ENCODE results near the gene MPV17L. TPM values are rescaled to one million over a fixed set of nuclear protein-coding genes. Genes with fewer than 3 reads are reported as not detected.
"Not testable (repeated sequence)": the region's sequence is repeated elsewhere in the genome, so short reads cannot be mapped to it uniquely, and the experiment has no call there.

MPV17L gene
- total RNA-seq, 5 donors from 2014 or later (not counting 1 experiment from before 2014, with no cell fraction given): 0.09 to 0.19 (median 0.13) TPM; not detected in 2

- H3K36me3 Mint-ChIP-seq: no peaks in the 10 kb centered on the region
- no peaks in the 10 kb centered on the region for H3K9me3 Mint-ChIP-seq
- ChIA-PET POLR2A (no interaction called here), CTCF (no interaction called here)
- H3K27ac Mint-ChIP-seq: no peak overlapping the region
- no peak overlapping the region for H3K27ac ChIP-seq (ENCODE audit: low read length)
- no peak overlapping the region for H3K4me3 Mint-ChIP-seq
- DNase-seq (no peak), ATAC-seq (replicated peaks in 1 of 4) (no peak)
- no peak overlapping the region for H3K4me3 ChIP-seq (ENCODE audit: control insufficient read depth in 1 of 2, extremely low read depth in 1 of 2, low read length in 1 of 2)
- no peaks in the 10 kb centered on the region for H3K9me3 ChIP-seq
- H3K27me3 ChIP-seq (replicated peaks in 1 of 2; ENCODE audit: control insufficient read depth in 2 of 2, extremely low read depth in 1 of 2, insufficient read depth in 2 of 2, low read length in 1 of 2): no peaks in the 10 kb centered on the region
- no peaks in the 10 kb centered on the region for H3K4me1 ChIP-seq (ENCODE audit: control insufficient read depth in 1 of 2, extremely low read depth in 1 of 2, insufficient read depth in 2 of 2, low read length in 2 of 2)
- H3K4me1 Mint-ChIP-seq: no peaks in the 10 kb centered on the region
- no peaks in the 10 kb centered on the region for H3K36me3 ChIP-seq (ENCODE audit: control insufficient read depth in 2 of 2, extremely low read depth in 1 of 2, insufficient read depth in 1 of 2, low read length in 1 of 2)
- 78% methylated on average over 8 of the region's 8 CpGs for WGBS (ENCODE audit: insufficient coverage)
- peaks cover 1 to 8% of the 10 kb centered on the region in 2 donors for H3K27me3 Mint-ChIP-seq
Observed at GRCh38 chr16:15452246-15452855, 56.8 kb downstream of the MPV17L start.

- H3K27me3 ChIP-seq (replicated peaks in 1 of 2; ENCODE audit: control insufficient read depth in 2 of 2, extremely low read depth in 1 of 2, insufficient read depth in 2 of 2, low read length in 1 of 2); H3K27ac Mint-ChIP-seq; H3K4me3 ChIP-seq (ENCODE audit: control insufficient read depth in 1 of 2, extremely low read depth in 1 of 2, low read length in 1 of 2); H3K4me1 ChIP-seq (ENCODE audit: control insufficient read depth in 1 of 2, extremely low read depth in 1 of 2, insufficient read depth in 2 of 2, low read length in 2 of 2); H3K9me3 Mint-ChIP-seq; CTCF ChIA-PET; ATAC-seq (replicated peaks in 1 of 4); H3K27me3 Mint-ChIP-seq; DNase-seq; H3K4me1 Mint-ChIP-seq; H3K4me3 Mint-ChIP-seq; H3K9me3 ChIP-seq; H3K27ac ChIP-seq (ENCODE audit: low read length); H3K36me3 ChIP-seq (ENCODE audit: control insufficient read depth in 2 of 2, extremely low read depth in 1 of 2, insufficient read depth in 1 of 2, low read length in 1 of 2); H3K36me3 Mint-ChIP-seq; POLR2A ChIA-PET: not testable (repeated sequence)
- no CpG with 5 or more reads among the region's 7 CpGs for WGBS (ENCODE audit: insufficient coverage)
Observed at GRCh38 chr16:15453296-15453695, 57.7 kb downstream of the MPV17L start.

GRCh38 chr16:15454933-15455332 is 59.4 kb downstream of the MPV17L start:
- H3K4me3 ChIP-seq (ENCODE audit: control insufficient read depth in 1 of 2, extremely low read depth in 1 of 2, low read length in 1 of 2); H3K4me1 Mint-ChIP-seq; POLR2A ChIA-PET; H3K4me3 Mint-ChIP-seq; H3K27ac ChIP-seq (ENCODE audit: low read length); H3K27ac Mint-ChIP-seq; H3K9me3 Mint-ChIP-seq; ATAC-seq (replicated peaks in 1 of 4); CTCF ChIA-PET; H3K36me3 Mint-ChIP-seq; DNase-seq; H3K4me1 ChIP-seq (ENCODE audit: control insufficient read depth in 1 of 2, extremely low read depth in 1 of 2, insufficient read depth in 2 of 2, low read length in 2 of 2); H3K9me3 ChIP-seq; H3K36me3 ChIP-seq (ENCODE audit: control insufficient read depth in 2 of 2, extremely low read depth in 1 of 2, insufficient read depth in 1 of 2, low read length in 1 of 2); H3K27me3 ChIP-seq (replicated peaks in 1 of 2; ENCODE audit: control insufficient read depth in 2 of 2, extremely low read depth in 1 of 2, insufficient read depth in 2 of 2, low read length in 1 of 2): not testable (repeated sequence)
- H3K27me3 Mint-ChIP-seq: peaks cover 3 to 12% of the 10 kb centered on the region in 2 donors
- WGBS (ENCODE audit: insufficient coverage): 89% methylated on average over 9 of the region's 11 CpGs

GRCh38 chr16:15457400-15457799 is 61.8 kb downstream of the MPV17L start:
- ATAC-seq (replicated peaks in 1 of 4) (no peak), DNase-seq (no peak)
- ChIA-PET POLR2A (no interaction called here), CTCF (no interaction called here)
- H3K27me3 Mint-ChIP-seq: peaks cover 3 to 17% of the 10 kb centered on the region in 2 donors
- no peaks in the 10 kb centered on the region for H3K9me3 Mint-ChIP-seq
- Histone ChIP-seq H3K36me3 (ENCODE audit: control insufficient read depth in 2 of 2, extremely low read depth in 1 of 2, insufficient read depth in 1 of 2, low read length in 1 of 2) (no peaks in the 10 kb centered on the region), H3K4me3 (ENCODE audit: control insufficient read depth in 1 of 2, extremely low read depth in 1 of 2, low read length in 1 of 2) (no peak overlapping the region), H3K9me3 (no peaks in the 10 kb centered on the region), H3K4me1 (ENCODE audit: control insufficient read depth in 1 of 2, extremely low read depth in 1 of 2, insufficient read depth in 2 of 2, low read length in 2 of 2) (no peaks in the 10 kb centered on the region), H3K27me3 (replicated peaks in 1 of 2; ENCODE audit: control insufficient read depth in 2 of 2, extremely low read depth in 1 of 2, insufficient read depth in 2 of 2, low read length in 1 of 2) (no peaks in the 10 kb centered on the region), H3K27ac (ENCODE audit: low read length) (no peak overlapping the region)
- H3K27ac Mint-ChIP-seq: no peak overlapping the region
- H3K36me3 Mint-ChIP-seq: no peaks in the 10 kb centered on the region
- WGBS (ENCODE audit: insufficient coverage): 63% methylated on average over 2 of the region's 3 CpGs
- no peak overlapping the region for H3K4me3 Mint-ChIP-seq
- no peaks in the 10 kb centered on the region for H3K4me1 Mint-ChIP-seq

- Histone ChIP-seq H3K27me3 (replicated peaks in 1 of 2; ENCODE audit: control insufficient read depth in 2 of 2, extremely low read depth in 1 of 2, insufficient read depth in 2 of 2, low read length in 1 of 2) (no peaks in the 10 kb centered on the region), H3K4me1 (ENCODE audit: control insufficient read depth in 1 of 2, extremely low read depth in 1 of 2, insufficient read depth in 2 of 2, low read length in 2 of 2) (no peaks in the 10 kb centered on the region), H3K9me3 (no peaks in the 10 kb centered on the region), H3K36me3 (ENCODE audit: control insufficient read depth in 2 of 2, extremely low read depth in 1 of 2, insufficient read depth in 1 of 2, low read length in 1 of 2) (no peaks in the 10 kb centered on the region), H3K27ac (ENCODE audit: low read length) (no peak overlapping the region), H3K4me3 (ENCODE audit: control insufficient read depth in 1 of 2, extremely low read depth in 1 of 2, low read length in 1 of 2) (no peak overlapping the region)
- ChIA-PET POLR2A (no interaction called here), CTCF (no interaction called here)
- no peak overlapping the region for H3K27ac Mint-ChIP-seq
- DNase-seq: no peak
- no peak overlapping the region for H3K4me3 Mint-ChIP-seq
- peaks cover 3 to 13% of the 10 kb centered on the region in 2 donors for H3K27me3 Mint-ChIP-seq
- no peaks in the 10 kb centered on the region for H3K4me1 Mint-ChIP-seq
- H3K9me3 Mint-ChIP-seq: no peaks in the 10 kb centered on the region
- ATAC-seq (replicated peaks in 1 of 4): no peak
- no peaks in the 10 kb centered on the region for H3K36me3 Mint-ChIP-seq
- WGBS (ENCODE audit: insufficient coverage): no CpG with 5 or more reads among the region's 4 CpGs
Observed at GRCh38 chr16:15457958-15458357, 62.4 kb downstream of the MPV17L start.

GRCh38 chr16:15459791-15460190 is 64.2 kb downstream of the MPV17L start:
- Histone ChIP-seq H3K4me1 (ENCODE audit: control insufficient read depth in 1 of 2, extremely low read depth in 1 of 2, insufficient read depth in 2 of 2, low read length in 2 of 2) (no peaks in the 10 kb centered on the region), H3K27ac (ENCODE audit: low read length) (no peak overlapping the region), H3K36me3 (ENCODE audit: control insufficient read depth in 2 of 2, extremely low read depth in 1 of 2, insufficient read depth in 1 of 2, low read length in 1 of 2) (no peaks in the 10 kb centered on the region), H3K27me3 (replicated peaks in 1 of 2; ENCODE audit: control insufficient read depth in 2 of 2, extremely low read depth in 1 of 2, insufficient read depth in 2 of 2, low read length in 1 of 2) (no peaks in the 10 kb centered on the region), H3K4me3 (ENCODE audit: control insufficient read depth in 1 of 2, extremely low read depth in 1 of 2, low read length in 1 of 2) (no peak overlapping the region), H3K9me3 (no peaks in the 10 kb centered on the region)
- Mint-ChIP-seq H3K27ac (no peak overlapping the region), H3K9me3 (no peaks in the 10 kb centered on the region), H3K4me1 (no peaks in the 10 kb centered on the region), H3K4me3 (no peak overlapping the region), H3K36me3 (no peaks in the 10 kb centered on the region), H3K27me3 (peaks cover 1 to 13% of the 10 kb centered on the region in 2 donors)
- WGBS (ENCODE audit: insufficient coverage): no CpG with 5 or more reads among the region's 1 CpG
- ATAC-seq (replicated peaks in 1 of 4): no peak
- POLR2A ChIA-PET: no interaction called here
- CTCF ChIA-PET: no interaction called here
- no peak for DNase-seq

- H3K4me3 ChIP-seq (ENCODE audit: control insufficient read depth in 1 of 2, extremely low read depth in 1 of 2, low read length in 1 of 2): no peak overlapping the region
- Mint-ChIP-seq H3K4me1 (no peaks in the 10 kb centered on the region), H3K27me3 (peaks cover 1 to 13% of the 10 kb centered on the region in 2 donors), H3K27ac (no peak overlapping the region), H3K4me3 (no peak overlapping the region), H3K36me3 (no peaks in the 10 kb centered on the region), H3K9me3 (no peaks in the 10 kb centered on the region)
- DNase-seq (no peak), ATAC-seq (replicated peaks in 1 of 4) (no peak)
- no peaks in the 10 kb centered on the region for H3K27me3 ChIP-seq (replicated peaks in 1 of 2; ENCODE audit: control insufficient read depth in 2 of 2, extremely low read depth in 1 of 2, insufficient read depth in 2 of 2, low read length in 1 of 2)
- POLR2A ChIA-PET: no interaction called here
- WGBS (ENCODE audit: insufficient coverage): 100% methylated on average over 1 of the region's 3 CpGs
- H3K4me1 ChIP-seq (ENCODE audit: control insufficient read depth in 1 of 2, extremely low read depth in 1 of 2, insufficient read depth in 2 of 2, low read length in 2 of 2): no peaks in the 10 kb centered on the region
- no peaks in the 10 kb centered on the region for H3K9me3 ChIP-seq
- no peaks in the 10 kb centered on the region for H3K36me3 ChIP-seq (ENCODE audit: control insufficient read depth in 2 of 2, extremely low read depth in 1 of 2, insufficient read depth in 1 of 2, low read length in 1 of 2)
- no peak overlapping the region for H3K27ac ChIP-seq (ENCODE audit: low read length)
- CTCF ChIA-PET: no interaction called here
Observed at GRCh38 chr16:15460601-15461000, 65.0 kb downstream of the MPV17L start.

Data from T-cell (primary cell).